Astrocyte of the hippocampus (primary cell): ENCODE data around the gene ATP6V0E2.

Source experiments
- DNase-seq: peaks from one replicate; pipeline ENCODE4 v3.0.0; 2011; ENCODE audit warnings: low read depth, low spot score

The ATP6V0E2 gene

DNA sequence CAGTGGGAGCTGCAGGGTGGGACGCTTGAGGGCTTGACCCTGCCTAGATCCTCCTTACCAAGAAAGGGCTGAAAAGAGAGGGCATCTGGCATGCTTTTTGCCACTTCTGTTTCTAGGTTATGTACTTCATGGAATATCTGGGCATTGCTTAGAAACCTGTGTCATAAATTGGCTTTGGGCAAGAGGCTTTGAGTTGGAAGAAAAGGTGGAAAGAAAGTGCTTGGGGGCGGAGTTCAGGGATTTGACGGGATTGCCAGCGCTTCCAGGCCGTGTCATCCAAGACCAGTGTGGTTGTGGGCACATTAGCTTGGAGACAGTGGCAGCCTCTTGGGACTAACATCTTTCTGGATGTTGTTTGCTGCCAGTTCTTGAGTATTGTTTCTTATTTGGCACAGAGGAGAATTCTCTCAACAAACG, 34.8 kb upstream of the ATP6V0E2 start:
- peak; percentile 45 for DNase-seq

DNA sequence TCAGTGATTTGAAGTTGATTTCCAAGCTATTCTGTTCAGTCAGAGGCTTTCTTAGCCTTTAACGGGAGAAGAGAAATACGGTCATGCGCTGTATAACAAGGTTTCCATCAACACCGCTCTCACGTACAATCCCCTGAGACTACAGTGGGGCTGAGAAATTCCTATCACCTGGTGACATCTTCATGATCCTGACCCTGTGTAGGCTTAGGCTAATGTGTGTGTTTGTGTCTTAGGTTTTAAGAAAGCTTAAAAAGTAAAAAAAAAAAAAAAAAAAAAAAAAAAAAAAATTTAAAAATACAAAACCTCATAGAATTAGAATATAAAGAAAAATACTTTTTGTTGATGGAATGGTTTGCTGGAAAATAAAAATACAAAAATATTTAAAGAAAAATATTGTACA, 33.8 kb upstream of the ATP6V0E2 start:
- DNase-seq, result no peak

DNA sequence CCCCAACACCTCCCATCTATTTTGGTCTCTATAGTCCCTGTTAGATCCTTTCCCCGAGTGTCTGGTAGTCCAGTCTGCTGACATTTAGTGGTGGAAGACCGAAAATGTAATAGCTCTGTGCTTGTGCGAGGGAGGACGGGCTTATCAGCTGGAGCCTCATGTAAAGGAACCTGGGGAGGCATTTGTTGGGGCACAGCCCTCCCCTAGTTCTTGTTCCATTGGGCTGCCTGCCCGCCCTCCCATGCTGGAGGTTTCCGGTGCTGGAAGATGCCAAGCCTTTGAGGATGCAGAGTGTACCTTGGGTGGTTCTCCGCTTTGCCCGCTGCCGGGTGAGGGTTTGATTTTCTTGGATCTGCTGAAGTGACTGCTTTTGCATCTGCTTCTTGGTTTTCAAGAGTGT, 30.2 kb upstream of the ATP6V0E2 start:
- DNase-seq, result no peak

DNA sequence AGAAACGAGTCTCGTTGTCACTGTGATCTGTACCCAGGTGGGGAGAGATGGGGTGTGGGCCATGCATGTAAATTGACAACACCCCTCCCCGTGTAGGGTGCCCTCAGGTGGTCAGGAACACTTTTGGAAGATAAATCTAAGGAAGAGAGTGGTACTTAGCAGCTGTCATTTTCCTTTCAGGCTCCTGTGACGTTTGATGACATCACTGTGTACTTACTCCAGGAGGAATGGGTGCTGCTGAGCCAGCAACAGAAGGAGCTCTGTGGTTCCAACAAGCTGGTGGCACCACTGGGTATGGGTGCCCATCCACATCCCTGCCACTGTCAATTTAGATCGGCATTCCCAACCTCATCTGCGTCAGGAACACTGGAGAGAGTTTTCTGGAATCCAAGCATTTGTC, 29.3 kb upstream of the ATP6V0E2 start:
- no peak for DNase-seq

DNA sequence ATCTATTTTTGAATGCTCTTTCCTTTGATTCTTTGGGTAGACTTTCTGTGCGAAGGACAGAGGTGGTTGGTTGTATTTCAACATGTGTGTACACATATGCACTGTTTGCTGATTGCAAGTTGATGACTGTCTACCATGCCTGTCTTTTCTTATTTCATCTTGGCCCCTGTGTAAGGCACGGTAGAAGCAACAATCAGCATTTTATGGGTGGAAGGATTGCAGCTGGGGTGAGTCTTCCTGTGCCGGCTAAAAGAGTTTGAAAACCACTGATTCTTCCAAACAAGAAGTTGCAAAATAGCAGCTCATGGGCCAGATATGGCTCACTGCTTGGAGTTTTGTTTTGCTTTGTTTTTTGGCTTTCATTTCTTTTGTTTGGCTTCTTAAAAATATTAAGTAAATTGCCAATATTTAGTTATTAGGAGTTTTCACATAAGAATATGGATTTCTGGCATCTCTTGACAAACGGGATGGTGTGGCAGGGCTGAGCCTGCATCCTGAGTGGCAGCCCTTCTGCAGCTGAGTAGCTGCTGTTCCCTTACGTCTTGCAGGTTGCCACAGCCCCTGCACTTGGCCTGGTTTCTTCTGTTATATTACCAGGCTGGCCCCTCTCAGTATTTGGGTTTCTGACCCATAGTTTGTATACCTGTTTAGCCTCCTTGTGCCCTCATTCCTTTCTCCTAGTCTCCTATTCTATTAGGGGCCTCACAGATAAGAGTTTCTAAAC, 28.4 kb upstream of the ATP6V0E2 start:
- DNase-seq, result no peak

DNA sequence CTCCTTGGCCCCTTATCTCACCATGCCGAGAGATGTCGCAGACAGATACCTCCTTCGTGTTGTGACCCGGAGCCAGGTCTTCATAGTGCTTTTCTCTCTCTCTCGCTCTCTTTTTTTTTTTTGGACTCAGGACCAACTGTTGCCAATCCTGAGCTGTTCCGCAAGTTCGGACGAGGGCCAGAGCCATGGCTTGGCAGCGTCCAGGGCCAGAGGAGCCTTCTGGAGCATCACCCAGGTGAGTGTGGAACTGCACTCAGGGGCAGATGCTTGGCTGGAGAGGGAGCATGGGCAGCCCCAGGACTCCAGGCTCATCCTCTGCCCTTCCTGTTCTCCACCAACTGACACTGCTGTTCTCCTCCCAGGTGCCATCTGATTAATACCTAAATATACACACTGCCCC, 27.7 kb upstream of the ATP6V0E2 start:
- no peak for DNase-seq

DNA sequence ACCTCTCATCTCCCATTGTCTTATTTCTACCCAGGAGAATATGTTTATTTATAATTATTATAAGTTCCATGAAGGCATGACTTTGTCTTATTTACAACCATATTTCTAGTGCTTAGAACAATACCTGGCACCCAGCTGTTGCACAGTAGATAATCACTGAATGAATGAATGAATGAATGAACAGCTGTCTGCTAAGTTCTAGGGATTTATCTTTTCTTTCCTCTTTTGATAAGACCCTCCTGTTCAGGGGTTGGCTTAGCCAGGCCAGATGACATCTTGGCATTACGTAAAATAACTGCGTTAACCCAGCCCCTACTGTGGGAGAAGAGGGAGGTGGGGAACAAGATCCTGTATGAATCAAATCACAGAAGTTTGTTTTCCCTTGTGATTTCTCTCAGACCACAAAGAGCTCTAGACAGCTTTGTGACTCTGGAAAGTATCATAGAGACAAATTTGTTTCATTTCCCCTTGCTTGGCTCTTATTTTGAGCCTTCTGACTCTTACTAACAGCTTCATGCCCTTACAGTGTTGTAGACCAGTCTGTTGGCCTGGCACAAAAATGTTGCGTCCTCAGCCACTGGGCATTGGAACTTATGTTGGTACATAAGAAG, 27.2 kb upstream of the ATP6V0E2 start:
- no peak for DNase-seq

DNA sequence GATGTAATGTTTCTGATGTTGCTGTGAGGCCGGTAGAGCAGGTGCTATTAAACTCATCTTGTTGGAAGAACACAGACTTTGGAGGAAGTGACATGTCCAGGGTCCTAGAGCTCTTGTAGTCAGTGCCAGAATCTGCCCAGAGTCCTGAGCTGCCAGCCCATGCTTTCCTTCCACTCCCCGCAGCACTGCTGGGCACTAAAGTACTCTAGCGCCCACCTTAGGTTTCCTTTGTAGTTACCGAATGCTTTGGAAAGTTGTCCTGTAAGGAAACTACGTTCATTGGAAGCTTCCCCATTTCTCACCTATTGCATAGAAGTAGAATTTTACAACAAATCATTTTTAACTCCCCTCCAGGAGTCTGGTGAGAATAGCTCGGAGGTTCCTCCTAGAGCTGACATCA, 24.6 kb upstream of the ATP6V0E2 start:
- no peak for DNase-seq

DNA sequence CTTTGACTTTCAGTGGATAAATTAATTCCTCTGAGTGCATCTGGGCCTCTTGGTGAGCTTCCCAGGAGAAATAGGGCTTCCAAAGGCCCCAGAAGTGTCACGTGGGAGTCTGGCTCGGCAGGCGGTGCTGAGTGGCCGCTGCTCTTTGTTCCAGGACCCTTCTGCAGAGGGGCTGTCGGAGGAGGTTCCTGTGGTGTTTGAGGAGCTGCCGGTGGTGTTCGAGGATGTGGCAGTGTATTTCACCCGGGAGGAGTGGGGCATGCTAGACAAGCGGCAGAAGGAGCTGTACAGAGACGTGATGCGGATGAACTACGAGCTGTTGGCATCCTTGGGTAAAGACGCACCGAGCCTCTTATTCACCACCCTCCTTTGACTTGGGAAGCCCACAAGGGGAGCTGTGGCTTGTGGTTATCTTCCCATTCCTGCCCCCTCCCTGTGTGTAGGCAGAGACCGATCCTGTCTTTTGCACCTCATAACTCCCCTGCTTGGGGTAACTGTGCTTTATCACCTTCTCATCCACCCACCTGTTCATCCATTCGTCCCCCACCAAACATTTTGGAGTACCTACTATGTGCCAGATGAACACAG, 23.7 kb upstream of the ATP6V0E2 start:
- DNase-seq, result peak; percentile 43

DNA sequence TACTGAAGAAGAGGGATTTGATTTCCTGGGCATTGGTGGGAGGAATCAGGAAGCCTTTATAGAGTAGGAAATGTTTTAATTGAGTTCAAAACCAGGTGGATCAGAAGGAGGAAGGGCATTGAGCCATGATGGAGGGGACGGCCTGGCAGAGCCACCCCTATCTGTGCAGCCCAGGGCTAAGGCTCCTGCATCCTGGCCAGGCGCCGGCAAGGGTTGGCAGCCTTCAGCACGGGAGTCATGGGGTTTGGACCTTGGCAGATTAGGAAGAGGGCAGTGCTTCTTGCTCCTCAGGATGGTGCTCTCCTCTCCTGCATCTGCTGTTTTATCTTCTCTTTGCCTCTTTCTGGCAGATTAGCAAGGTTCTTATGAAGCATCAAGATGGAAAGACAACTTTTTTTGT, 23.1 kb upstream of the ATP6V0E2 start:
- DNase-seq, result no peak

DNA sequence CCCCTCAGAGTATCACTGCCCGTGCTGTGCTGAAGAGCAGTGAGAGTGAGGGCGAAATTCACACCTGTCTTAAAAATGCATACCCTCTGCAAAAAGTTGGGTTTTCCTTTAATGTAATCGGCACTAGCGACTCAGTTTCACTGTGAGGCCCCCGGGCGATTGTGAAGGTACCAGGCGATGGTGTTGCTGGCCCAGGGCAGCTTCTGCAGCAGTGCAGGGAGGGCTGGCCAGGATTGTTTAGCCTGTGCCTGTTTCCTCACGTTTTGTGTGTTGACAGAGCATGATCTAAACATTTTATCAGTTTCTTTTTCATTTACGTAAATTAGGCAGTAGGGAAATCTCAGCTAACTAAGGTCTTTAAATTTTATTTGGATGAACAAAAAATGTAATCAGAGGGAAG, 22.3 kb upstream of the ATP6V0E2 start:
- no peak for DNase-seq

DNA sequence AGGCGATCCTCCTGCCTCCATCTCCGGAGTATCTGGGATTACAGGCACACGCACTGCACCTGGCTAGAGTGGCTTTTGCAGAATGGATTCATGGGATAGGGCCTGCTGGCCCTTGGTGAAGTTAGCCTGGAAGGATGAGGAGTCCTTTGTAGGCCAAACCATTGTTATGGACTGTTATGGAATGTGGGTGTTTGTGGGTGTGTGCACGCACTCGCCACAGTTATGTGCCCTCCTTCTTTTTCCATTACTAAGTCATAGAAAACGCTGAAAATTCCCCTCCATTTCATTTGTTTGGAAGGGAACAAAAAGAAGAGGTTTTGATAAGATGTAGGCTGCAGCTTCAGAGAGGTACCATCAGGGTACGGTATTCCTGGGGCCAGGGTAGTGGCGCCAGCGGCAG, 20.6 kb upstream of the ATP6V0E2 start:
- DNase-seq, result peak; percentile 79

DNA sequence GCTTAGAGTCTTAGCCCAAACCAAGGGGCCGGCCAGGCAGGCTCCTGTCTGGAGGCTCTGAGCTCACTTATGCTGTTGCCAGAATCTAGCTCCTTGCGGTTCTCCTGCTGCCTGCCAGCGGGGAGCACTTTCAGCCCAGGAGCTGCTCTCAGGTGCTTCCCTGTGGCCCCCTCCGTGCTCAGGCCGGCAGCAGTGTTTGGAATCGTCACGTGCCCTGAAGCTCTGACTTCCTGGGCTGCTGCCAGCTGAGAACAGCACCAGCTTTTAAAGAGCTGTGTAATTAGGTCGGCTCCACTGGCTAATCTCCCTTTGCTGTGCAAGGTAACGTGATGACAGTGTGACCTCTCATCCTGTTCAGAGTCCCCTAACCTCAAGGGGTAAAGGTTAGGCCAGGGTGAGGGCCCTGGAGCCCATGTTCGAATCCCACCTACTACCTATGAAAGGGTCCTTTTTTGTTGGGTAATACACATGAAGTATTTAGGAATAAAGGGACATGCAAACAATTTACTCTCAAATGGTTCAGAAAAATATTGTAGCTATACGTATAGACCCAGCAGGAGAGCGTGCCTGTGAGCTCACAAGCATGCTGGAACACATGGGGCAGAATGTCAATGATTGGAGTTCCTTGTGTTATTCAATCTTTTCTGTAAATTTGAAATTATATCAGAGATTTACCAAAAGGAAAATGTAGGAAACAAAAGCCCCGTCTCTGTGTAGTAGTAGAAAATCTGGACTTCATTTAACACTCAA, 19.0 kb upstream of the ATP6V0E2 start:
- peak; percentile 80 for DNase-seq

DNA sequence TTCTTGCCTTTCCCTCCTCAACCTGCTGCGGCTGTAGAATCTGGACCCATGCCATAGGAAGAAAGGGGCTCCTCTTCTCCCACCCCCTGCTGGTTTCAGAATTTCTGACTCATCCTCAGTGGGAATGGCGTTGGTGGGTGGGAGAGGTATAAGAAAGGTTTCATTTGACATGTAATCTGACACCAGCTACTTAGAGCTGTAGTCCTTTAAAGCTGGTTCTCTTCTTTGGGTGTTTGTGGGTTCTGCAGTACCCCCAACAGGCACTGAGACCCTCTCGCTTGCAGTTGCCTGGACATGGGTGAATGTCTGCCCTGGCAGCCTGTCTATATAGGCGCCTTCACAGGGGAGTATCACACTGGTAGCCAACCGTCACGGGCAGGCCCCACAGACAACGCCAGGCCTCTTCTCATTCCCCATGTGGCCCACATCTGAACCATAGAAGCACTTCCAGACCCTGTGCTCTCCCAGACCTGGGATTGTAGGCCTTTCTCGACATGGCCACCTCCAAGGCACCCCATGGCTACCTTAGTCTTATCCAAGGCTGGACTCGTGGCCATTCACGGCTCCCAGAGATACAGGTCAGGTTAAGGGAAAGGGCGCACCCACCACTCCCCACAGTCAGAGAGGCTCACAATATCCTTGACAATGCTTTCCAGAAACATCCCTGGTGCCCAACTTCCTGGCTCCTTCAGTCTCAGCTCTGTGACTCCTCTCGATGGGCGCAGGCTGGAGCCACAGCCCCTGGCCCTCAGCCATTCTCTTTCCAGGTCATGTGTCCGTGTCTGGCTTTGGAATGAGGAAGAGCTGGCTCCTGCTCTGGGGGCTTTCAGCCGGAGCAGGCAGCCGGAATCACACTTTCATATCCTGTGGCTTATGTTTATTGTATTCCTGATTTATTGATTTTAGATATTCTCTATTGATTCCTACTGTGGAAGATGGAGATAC, 18.1 kb upstream of the ATP6V0E2 start:
- DNase-seq, result peak; percentile 90

DNA sequence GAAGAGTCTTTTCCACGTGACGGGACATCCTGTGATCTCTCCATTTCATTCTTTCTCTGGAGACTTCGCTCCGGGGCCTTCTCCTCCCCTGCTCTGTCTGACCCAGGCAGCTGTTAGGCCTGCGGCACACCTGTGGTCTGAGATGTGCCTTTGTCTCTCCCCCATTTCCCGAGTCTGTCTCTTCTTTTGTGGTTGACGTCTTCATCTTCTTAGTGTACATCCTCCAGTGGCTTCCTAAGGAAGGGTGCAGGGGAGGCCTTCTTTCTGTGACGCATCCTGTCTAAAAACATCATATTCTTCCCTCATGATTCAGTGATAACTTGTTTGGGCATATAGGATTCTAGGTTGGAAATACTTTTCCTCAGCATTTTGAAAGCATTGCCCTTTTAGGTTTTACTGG, 17.2 kb upstream of the ATP6V0E2 start:
- no peak for DNase-seq

DNA sequence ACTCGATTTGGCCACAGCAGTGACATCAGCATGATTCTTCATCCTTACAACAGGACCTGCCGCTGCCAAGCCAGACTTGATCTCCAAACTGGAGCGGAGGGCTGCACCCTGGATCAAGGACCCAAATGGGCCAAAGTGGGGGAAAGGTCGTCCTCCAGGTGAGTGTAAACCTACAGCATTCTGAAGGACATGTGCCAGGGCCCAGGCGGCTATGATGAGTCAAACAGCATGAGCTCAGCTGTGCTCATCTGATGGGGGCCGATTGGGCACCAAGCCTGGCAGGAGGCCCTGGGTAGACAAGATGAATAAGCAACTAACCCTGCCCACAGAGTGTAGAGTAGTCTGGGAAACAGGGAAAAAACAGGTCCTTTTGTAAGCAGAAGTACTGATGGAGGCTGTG, 14.4 kb upstream of the ATP6V0E2 start:
- no peak for DNase-seq

DNA sequence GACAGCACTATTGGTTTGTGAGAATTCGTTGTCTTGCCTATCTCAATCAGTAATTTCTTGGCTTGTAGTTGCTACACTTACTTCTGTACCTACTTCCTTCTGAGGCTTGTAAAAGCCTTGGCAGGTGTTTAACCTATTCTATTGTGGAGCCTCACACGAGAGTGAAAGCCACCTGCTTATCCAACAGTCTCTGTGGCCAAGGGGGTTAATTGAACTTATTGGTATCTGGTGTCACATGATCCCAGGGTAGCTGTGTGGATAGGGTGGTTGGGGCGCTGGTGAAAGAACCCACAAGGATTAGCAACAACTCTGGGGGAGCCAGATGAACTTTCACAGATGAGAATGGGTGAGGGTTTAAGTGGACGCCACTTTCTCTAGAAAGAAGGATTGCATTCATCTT, 13.9 kb upstream of the ATP6V0E2 start:
- no peak for DNase-seq

DNA sequence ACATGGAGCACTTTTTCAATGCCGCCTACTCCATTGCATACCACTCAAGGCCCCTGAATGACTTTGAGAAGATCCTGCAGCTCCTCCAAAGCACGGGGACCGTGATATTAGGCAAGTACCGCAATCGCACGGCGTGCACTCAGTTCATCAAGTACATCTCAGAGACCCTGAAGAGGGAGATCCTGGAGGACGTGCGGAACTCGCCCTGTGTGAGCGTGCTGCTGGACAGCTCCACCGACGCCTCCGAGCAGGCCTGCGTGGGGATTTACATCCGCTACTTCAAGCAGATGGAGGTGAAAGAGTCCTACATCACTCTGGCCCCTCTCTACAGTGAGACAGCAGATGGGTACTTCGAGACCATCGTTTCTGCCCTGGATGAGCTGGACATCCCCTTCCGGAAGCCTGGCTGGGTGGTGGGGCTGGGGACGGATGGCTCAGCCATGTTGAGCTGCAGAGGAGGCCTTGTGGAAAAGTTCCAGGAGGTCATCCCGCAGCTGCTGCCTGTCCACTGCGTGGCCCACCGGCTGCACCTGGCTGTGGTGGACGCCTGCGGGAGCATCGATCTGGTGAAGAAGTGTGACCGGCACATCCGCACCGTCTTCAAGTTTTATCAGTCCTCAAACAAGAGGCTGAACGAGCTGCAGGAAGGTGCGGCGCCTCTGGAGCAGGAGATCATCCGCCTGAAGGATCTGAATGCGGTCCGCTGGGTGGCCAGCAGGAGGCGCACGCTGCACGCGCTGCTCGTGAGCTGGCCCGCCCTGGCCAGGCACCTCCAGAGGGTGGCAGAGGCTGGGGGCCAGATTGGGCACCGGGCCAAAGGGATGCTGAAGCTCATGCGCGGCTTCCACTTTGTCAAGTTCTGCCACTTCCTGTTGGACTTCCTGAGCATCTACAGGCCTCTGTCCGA, 12.7 kb upstream of the ATP6V0E2 start:
- no peak for DNase-seq

DNA sequence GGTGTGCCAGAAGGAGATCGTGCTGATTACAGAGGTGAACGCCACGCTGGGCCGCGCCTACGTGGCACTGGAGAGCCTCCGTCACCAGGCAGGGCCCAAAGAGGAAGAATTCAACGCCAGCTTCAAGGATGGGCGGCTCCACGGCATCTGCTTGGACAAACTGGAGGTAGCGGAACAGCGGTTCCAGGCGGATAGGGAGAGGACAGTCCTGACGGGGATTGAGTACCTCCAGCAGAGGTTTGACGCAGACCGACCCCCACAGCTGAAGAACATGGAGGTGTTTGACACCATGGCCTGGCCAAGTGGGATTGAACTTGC, 12.1 kb upstream of the ATP6V0E2 start:
- no peak for DNase-seq

DNA sequence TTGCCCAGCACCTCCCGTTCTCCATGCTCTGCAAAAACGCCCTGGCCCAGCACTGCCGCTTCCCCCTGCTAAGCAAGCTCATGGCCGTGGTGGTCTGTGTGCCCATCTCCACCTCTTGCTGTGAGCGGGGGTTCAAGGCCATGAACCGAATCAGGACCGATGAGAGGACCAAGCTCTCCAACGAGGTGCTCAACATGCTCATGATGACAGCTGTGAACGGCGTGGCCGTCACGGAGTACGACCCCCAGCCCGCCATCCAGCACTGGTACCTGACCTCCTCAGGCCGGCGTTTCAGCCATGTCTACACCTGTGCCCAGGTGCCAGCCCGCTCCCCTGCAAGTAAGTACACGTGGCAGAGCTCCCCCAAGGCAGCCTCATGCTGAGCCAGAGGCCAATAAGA, 11.6 kb upstream of the ATP6V0E2 start:
- DNase-seq, result no peak

DNA sequence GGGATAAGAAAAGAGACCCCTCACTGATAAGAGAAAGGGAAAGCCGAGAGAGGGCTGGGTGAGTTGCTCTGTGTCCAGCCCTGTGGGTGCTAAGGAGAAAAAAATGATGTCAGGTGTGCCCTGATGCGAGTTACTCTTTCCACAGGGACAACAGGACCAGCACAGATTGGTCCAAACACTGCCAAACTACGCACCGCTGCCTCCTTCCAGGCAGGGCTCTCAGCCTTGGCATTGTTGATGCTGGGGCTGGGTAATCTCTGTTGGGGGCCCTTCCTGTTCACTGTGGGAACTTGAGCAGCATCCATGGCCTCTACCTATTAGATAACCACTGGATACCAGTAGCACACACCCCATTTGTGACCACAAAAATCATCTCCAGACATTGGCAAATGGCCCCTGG, 10.3 kb upstream of the ATP6V0E2 start:
- no peak for DNase-seq
